Fibroblast of the conjunctiva (primary cell): ENCODE data around the gene ZNF724.
"Not testable (repeated sequence)": the region's sequence is repeated elsewhere in the genome, so short reads cannot be mapped to it uniquely, and the experiment has no call there.

Experiments
- DNase-seq: peaks from one replicate; pipeline ENCODE4 v3.0.0-alpha.2; 2010; ENCODE audit warnings: low read depth

The ZNF724 gene

DNA sequence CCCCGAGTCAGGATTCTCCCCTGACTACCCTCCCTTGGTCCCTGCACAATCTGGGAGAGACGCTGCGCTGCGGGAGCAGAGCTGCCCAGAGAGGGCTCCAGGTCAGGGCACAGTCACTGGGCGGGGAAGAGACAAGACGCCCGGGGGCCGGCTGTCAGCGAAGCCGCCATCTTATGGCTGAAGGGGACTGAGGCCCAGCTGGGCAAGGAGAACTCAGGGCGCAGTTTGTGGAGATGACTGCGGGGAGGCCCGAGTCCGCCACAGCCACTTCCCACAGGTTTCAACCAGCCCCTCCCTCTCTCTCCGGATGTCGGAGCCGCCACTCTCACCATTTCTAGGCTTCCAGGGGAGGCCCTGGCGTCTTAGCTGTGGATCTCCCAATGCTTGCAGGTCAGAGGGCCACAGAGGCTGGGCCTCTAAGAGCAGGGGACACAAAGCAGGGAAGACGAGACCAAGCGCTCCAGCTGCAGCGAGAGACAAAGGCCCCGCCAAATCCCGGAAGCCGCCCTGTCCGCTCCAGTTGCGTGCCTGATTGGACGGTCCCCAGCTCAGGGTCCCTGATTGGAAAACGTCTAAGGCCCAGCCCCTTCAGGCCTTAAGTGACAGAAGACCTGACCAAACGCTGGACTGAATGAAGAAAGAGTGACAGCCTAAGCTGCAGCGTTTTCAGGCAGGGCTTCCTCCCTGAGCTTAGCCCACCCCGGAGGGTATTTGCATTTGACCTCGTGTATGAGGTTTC, at the start of gene ZNF724:
Gene ZNF724, minus strand, starts transcription at position 484 of the 739 bp plus-strand sequence. Its CDS starts 152 bp downstream, at position 332.
- DNase-seq = peak; percentile 94

DNA sequence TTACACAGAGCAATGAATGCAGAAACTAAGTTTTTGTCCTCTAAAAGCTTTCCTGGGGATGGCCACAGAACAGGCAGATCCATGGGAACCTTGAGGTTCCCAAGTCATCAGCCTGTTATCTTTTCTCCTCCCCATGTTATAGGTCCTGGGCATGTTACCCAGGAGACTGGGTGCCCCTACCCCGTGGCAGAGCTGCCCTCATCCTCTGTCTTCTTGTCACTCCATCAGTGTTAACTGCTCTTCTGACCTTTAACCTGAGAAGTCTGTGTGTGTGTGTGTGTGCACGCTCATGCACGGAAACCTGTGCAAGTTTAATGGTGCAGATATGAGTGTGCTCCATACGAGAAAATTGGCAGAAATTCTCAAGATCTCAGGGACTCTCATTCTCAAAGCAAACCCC, 43.9 kb upstream of the ZNF724 start:
- DNase-seq = no peak

DNA sequence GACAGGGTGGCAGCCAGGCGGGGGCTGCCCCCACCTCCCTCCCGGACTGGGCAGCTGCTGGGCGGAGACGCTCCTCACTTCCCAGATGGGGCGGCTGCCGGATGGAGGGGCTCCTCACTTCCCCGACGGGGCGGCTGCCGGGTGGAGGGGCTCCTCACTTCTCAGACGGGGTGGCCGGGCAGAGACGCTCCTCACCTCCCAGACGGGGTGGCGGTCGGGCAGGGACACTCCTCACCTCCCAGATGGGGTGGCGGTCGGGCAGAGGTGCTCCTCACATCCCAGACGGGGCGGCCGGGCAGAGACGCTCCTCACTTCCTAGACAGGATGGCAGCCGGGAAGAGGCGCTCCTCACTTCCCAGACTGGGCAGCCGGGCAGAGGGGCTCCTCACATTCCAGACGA, 39.8 kb upstream of the ZNF724 start:
- not testable (repeated sequence) for DNase-seq

DNA sequence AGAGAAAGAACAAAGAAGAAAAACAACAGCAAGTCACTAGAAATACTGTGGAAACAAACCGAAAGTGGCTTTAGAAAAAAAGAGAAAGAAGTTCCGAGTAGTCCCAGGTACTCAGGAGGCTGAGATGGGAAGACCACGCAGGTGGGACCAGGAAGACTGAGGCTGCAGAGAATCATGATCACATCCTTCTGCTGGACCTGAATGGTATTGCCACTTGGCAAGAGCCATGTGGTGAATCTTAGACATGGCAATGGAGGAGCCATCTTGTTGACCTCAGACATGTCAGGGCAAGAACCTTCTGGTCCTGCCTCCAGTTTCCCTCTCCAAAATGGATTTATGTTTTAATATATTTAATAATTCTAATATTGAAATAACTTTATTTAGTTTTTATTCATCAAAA, 37.4 kb upstream of the ZNF724 start:
- no peak for DNase-seq

DNA sequence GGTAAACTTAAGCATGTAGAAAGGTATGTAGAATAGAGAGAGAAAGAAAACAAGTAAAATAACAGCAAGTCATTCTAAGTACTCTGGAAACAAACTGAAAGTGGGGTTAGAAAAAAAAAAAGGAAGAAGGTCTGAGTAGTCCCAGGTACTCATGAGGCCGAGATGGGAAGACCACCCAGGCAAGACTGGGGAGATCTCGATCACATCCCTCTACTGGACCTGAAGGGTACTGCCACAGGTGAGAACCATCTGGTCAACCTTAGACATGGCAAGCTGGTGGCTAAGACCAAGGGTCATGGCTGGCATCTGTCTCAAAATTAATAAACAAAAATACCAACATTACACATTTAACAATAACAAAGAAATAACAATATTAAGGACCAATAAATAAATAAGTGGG, 36.3 kb upstream of the ZNF724 start:
- DNase-seq = no peak

DNA sequence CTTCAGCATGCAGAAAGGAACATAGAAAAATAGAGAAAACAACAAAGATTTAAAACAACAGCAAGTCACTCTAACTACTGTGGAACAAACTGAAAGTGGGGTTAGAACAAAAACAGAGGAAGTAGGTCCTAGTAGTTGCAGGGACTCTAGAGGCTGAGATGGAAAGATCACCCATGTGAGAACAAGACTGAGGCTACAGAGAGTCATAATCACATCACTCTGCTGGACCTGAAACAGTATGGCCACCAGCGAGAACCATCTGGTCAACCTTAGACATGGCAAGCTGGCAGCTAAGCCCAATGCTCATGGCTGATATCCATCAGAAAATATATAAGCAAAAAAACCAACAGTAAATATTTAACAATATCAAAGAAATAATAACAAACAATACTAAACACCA, 35.8 kb upstream of the ZNF724 start:
- no peak for DNase-seq

DNA sequence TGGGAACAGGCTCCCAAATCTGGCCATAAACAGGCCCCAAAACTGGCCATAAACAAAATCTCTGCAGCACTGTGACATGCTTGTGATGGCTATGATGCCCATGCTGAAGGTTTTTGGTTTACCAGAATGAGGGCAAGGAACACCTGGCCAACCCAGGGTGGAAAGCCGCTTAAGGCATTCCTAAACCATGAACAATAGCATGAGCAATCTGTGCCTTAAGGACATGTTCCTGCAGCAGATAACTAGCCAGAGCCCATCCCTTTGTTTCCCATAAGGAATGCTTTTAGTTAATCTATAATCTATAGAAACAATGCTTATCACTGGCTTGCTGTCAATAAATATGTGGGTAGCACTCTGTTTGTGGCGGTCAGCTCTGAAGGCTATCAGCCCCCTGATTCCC, 35.1 kb upstream of the ZNF724 start:
- DNase-seq = not testable (repeated sequence)

DNA sequence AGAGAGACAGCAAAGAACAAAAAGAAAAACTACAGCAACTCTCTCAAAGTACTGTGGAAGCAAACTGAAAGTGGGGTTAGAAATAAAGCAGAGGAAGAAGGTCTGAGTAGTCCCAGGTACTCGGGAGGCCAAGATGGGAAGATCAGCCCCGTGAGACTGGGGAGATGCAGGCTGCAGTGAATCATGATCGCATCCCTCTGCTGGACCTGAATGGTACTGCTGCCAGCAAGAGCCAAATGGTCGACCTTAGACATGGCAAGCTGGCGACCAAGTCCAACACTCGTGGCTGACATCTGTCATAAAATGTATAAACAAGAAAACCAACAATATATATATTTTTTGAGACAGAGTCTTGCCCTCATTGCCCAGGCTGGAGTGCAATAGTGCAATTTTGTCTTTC, 33.7 kb upstream of the ZNF724 start:
- DNase-seq = peak; percentile 6

DNA sequence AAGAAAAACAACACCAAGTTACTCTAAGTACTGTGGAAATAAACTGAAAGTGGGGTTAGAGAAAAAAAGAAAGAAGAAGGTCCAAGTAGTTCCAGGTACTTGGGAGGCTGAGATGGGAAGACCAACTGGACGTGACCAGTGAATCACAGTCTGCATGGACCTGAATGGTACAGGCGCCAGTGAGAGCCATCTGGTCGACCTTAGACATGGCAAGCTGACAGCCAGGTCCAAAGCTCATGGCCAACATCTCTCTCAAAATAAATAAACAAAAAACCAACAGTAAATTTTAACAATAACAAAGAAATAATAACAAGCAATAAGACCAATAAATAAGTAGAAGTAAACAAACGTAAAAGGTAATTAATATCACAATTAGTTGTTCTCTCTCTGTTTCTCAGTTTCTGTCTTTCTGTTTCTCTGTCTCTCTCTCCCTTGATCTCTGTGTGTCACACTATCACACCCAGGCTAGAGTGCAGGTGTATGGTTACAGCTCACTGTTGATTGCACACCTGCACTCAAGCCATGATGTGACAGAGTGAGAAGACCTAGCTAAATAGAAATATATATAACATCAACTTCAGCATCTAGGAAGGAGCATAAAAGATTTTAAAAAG, 31.6 kb upstream of the ZNF724 start:
- no peak for DNase-seq

DNA sequence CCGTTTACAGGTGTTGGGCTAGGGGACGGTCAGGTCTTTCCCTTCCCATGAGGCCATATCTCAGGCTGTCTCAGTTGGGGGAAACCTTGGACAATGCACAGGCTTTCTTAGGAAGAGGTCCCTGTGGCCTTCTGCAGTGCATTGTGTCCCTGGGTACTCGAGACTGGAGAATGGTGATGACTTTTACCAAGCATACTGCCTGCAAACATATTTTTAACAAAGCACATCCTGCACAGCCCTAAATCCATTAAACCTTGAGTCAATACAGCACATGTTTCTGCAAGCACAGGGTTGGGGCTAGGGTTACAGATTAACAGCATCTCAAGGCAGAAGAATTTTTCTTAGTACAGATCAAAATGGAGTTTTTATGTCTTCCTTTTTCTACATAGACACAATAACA, 27.9 kb upstream of the ZNF724 start:
- not testable (repeated sequence) for DNase-seq

DNA sequence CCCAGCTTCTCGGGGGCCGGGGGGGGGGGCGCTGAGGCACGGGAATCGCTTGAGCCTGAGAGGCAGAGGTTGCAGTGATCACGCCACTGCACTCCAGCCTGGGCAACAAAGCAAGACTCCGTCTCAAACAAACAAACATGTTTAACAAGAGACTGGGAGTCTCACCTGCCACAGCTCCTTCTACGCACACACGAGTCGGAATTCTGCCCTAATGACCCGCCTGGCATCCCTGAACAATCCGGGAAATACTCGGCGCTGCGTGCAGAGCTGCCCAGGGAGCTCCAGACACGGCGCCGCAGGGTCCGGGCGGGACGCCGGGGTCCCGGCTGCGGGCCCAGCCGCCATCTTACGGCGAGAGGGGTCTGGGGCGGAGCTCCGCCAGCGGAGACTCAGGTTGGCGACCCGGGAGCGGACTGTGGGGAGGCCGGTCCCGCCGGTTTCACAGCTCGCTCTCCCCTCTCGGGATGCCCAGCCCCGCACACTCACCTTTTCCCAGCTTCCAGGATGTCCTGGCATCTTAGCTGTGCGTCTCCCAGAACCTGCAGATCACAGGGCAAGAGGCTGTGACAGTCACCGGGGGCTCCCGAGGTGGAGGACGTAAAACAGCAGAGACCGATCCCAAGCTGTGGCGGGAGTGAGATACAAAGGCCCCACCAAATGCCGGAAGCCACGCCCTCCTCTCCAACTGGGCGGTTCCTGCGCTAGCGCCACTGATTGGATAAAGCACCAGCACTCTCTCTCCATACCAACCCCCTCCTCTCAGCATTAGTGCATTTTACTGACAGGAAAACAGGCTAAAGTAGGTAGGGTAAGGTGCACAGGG, 23.6 kb upstream of the ZNF724 start:
- DNase-seq = peak; percentile 71

DNA sequence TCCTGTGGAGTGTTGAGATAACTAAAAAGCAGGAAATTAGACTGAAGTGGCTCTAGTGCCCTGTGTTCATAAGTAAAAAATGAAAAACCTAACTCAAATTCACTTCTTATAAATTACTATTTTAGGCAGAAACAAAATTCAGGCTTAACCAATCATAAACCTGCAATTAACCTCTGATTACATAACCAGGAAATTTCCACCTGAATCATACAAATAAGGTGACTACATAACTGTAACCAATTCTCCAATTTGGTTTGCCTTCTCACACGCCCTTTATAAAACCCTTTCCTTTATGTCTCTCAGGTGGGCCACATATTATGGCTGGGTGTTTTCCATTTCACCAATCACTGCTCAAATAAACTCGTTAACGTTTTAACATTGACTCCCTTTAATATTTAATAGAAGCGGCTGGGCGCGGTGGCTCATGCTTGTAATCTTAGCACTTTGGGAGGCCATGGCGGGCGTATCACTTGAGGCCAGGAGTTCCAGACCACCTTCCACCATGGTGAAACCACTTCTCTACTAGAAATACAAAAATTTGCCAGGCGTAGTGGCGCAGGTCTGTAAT, 22.9 kb upstream of the ZNF724 start:
- no peak for DNase-seq

DNA sequence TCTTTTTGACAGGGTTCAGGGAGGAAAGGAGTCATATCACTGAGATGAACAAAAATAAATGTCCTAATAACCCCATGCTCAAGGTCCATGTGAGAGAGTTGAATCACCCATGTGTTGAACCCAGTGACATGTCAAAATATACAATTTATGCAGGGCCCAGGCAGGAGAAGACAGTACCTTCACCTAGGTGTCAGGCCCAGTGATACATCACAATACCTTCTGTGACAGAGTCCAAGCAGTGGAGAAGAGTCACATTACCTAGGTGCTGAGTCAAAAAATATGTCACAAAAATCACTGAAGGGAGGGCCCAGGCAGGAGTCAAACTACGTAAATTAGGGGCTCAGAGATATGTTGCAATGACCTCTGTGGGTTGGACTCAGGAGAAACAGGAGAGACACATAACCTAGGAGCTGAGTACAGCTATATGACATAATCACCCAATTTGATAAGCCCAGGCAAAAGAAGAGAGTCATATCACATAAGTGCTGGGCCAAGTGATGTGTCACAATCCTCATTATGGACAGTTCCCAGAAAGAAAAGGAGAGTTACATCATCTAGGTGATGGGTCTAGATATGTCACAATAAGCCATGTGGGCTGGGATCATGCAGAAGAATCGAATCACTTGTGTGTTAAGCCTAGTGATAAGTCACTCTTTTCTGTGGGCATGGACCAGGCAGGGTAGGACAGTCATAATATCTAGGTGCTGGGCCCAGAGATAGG, 13.8 kb upstream of the ZNF724 start:
- no peak for DNase-seq

DNA sequence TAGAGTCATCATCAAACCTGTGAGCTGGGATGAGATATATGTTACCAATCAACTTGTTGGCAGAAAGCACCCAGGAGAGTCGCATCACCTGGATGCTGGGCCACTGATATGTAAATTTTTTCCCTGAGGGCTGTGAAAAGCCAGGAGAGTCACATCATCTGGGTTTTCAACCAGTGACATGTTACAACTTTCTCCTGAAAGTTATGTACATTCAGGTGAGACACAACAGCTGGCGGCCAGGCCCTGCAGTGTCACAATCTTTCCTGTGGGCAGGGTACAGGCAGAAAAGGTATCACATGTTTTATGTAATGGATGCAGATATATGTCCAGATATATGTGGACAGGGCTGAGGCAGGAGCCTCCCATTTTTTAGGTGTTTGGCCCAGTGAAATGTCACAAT, 13.2 kb upstream of the ZNF724 start:
- no peak for DNase-seq

DNA sequence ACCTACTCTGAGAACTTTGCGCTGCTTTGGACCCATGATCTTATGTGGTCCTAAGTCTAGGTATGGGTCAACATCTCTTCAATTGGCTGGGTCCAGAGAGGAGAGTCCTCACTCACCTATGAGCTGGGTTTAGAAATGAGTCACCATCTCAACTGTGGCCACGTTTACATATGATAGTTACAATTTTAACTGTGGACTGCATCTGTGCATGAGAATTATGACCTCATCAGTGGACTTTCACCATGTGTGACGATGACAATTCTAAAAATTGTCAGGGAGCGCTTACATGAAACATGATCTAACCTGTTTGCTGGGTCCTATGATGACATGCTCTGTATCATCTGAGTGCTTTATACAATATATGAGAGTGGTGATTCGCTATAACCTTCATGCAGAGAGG, 12.7 kb upstream of the ZNF724 start:
- no peak for DNase-seq

DNA sequence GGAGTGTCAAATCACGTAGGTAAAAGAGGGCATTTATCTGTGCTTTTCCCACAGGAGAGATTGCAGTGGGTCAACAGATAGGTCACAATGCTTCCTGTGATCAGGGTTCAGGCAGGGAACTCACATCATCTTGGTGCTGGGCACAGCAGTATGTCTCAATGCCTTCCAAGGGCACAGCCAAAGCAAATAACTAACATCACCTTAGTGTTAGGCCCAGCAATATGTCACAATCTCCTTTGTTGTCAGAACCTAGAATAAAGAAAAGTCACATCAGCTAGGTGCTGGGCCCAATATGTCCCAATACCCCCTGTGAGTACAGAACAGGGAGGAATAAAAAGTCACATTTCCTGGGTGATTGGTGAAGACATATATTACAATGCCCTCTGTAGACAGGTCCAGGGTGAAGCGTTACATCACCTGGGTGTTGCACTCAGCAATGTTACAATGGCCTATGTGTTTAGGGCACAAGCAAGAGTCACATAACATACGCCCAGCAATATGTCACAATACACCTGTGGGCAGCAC, 11.4 kb upstream of the ZNF724 start:
- no peak for DNase-seq

DNA sequence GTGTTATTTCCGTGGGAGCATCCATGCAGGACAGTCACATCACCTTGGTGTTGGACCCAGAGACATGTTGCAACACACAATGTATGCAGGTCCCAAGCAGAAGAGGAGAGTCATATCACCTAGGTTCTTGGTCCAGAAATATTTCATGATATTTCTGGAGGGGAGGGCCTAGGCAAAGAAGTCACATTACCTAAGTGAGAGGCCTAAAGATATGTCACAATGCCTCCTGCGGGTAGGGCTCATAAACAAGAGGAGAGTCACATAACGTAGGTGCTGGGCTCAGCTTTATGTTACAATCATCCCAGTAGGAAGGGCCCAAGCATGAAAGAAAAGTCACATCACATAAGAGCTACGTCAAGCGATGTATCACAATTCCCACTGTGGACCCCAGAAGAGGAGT, 10.8 kb upstream of the ZNF724 start:
- DNase-seq = no peak

DNA sequence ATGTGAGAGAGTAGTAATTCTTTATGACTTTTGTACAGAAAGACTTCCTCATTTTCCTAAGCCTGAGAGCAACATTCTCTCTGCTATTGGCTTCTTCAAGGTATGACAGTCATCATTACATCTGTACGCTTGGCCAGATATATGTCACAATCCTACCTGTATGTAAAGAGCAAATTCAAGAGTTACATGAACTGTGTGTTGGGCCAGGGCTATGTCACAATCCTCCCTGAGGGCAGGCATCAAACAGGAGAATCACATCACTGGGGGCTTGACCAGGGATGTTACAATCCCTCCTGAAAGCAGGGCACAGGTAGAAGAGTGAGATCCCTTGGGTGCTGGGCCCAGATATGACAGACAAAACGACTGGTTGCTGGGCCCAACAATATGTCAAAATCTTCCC, 9.8 kb upstream of the ZNF724 start:
- no peak for DNase-seq

DNA sequence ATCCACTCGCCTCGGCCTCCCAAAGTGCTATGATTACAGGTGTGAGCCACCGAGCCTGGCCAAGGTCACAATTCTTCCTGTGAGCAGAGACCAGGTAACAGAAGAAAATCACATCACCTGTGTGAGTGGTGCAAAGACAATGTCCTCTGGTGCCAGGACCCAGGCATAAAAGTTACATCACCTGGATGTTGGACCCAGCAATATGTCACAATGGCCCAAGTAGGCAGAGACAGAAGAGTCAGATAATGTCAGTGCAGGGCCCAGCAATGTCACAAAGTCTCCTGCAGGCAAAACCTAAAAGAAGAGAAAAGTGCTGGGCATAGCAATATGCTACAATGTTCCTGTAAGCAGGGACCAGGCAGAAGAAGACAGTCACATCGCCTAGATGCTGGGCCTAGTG, 5.5 kb upstream of the ZNF724 start:
- DNase-seq = no peak

DNA sequence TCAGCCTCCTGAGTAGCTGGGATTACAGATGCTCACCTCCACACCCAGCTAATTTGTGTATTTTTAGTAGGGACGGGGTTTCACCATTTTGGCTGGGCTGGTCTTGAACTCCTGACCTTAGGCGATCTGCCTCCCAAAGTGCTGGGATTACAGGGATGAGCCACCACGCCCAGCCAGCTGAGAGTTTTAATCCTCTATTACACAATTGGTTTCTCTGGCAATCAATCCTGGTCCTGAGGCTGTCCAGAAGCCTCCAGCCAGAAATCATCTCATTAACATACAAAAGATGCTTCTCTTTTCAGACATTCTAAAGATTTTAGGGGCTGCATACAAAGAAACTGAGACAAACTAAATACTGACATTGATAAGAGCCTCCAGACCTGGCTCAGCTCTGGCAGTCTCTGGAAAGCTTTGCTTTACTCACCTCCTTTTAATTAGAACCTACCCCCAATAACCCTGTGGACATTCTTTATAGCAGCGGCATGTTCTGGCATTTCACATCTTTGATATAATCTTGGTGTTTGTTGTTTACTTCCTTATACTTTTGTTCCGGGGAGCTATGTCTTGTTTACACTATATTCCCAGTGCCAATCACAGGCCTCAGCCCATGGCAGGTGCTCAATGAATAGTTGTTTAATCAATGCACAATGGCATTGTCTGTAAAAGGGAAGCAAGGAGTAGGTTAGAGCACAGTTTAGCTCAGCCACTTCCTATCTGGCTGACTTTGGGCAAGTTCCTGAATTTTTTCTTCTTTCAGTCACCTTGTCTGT, 4.1 kb upstream of the ZNF724 start:
- DNase-seq = no peak

DNA sequence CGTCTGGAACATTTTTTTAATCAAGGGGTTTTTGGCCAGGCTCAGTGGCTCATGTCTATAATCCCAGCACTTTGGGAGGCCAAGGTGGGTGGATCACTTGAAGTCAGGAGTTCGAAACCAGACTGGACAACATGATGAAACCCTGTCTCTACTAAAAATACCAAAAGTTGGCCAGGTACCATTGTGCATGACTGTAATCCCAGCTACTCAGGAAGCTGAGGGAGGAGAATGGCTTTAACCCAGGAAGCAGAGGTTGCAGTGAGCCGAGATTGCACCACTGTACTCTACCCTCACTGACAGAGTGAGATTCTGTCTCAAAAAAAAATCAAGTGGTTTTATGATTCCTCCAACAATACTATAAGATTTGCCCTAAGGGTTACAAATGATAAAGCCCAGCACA, 3.1 kb upstream of the ZNF724 start:
- DNase-seq = not testable (repeated sequence)
